ENCODE results near the gene LRCH1.

The LRCH1 gene

GRCh38 chr13:46536341-46536740 is 16.6 kb upstream of the LRCH1 start:
- DNase-seq, result no peak

- no peak for DNase-seq
Measured at GRCh38 chr13:46539231-46539630, 13.7 kb upstream of the LRCH1 start.

DNA sequence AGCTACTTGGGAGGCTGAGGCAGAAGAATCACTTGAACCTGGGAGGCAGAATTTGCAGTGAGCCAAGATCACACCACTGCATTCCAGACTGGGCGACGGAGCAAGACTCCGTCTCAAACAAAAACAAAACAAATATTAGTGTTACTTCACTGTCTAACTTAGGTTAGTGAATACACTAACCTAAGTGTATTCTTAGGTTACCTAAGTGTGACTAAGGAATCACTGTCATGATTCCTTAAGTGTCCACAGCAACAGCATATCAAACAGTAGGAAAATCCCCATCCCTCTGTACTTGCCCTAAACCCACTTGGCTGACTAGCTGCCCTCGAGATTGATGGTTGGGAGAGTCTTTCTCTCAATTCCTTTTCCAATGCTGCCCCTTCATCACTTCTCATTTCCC is 11.8 kb upstream of the LRCH1 start:
- no peak for DNase-seq

- DNase-seq, result no peak
Measured at GRCh38 chr13:46542833-46543232, 10.1 kb upstream of the LRCH1 start.

DNA sequence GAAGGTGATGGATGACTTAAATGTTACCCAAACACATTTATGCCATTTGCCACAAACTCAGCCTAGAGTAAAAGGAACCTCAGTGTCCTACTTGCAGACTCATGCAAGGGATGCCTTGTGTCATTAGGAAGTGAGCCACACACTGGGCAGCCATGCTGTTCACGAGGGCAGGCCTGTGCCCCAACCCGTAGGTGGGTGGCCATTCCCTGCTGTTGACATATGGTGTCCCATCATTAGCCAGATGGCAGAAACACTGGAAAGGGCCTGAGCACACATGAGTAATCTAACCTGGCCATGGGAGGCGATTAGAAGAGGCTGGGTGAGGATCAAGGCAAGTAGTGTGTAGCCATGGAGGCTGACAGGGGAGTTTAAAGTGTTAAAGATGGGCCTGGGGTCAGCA is 9.7 kb upstream of the LRCH1 start:
- DNase-seq, result no peak

GRCh38 chr13:46544208-46544607 is 8.8 kb upstream of the LRCH1 start:
- DNase-seq, result no peak

DNA sequence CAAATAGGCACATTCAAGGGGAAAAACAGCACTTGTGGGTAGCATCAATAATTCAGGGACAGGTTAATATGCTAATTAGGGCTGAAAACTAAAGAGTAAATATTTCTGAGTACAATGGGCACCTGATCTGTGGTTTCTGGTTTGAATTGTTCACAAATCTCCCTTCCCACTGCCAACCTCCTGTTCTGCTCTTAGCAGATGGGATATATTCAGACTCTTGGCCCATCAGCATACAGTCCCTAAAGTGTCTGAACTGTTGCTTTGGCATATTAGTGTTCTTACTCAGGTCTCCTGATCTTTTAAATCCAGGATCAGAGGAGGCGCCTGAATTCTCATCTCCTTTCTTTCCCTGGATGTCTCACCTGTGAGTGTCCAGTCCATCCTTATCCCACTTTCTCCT is 8.2 kb upstream of the LRCH1 start:
- no peak for DNase-seq

DNA sequence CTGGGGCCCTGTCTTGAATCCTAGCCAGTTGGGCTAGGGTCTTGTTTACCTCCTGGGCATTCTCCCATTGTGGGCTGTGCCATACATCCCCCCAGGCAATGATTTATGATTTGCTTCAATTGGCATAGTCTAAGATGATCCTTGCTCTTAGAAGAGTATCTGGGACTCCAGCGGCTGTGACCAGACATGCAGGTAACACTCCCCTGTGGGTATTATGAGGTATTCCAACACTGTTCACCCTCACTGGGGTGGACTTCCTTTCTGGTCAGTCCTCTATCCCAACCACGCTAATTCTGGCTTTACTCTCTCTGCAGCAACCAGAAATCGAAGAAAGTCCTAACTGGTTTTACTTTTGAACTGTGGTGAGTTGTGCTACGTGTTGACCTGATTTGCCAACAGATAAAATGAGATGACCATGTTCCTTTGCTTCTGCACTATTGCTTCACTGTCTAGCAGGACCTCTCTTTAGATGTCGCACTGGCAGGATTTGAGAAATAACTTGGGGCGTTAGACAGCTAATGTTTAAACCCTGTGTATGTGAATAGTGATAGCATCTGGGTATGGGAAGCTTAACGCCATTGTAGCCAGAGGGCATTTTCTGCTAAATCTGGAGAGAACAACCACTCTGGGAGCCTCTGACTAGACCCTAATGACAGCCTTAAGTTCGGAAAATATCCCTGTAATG is 6.7 kb upstream of the LRCH1 start:
- no peak for DNase-seq

DNA sequence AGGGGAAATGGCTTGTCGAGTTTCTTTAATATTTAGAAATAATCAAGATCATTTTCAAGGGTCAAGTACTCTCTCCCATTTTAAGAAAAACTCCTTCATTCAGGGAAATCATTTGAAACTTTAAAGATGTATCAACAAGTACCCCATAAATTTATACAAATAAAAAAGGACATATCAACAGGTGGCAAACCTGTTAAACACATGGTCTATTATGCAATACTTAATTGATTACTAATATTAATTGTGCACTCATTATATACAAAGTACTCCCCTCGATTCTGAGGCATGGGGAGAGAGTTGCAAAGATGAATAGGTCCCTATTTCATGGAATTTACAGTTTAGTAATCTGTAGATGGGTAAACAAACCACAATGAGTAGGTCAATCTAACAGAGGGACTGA is 2.1 kb upstream of the LRCH1 start:
- no peak for DNase-seq

DNA sequence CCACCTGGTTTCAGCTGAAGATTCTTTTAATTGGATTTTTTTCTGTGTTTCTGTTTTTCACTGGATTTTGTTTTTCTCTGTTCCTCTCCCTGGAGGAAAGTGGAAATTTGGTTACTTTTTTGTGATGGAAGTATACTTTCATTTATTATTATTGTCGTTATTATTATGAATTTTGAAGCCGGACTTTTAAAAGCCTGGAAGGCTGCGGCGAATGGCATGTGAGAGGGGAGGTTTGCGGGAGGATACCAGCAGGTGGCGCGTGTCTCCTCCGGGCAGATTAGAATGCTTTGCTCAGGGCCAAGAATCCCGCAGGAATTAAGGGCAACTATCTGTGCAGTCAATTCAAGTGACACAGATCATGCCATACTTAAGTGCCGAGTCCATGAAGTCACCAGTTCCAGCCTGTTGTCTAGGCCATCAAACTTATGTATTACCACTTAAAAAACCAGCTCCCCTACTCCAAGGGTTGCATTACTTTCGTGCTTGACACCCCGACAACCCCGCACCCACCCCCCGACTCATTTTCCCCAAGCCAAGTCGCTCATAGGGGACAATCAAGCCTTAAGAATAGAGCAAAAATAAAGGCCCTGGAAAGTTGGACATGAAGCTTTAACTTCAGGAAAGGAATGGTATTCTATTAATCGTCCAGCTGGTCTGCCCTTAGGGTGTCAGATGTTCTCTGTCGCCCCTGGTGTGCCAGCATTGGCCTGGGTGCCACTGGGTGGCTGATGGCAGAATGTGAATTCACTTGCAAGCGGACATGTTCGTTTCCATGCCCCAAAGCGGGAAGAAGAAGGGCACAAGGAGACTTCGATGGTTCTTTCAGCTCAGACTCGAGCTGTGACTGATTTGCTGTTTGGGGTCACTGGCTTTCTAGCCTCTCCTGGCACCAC is 1.3 kb upstream of the LRCH1 start:
- DNase-seq, result peak; percentile 63

- DNase-seq, result no peak
Measured at GRCh38 chr13:46552303-46552682, 677 bp upstream of the LRCH1 start.

- no peak for DNase-seq
Measured at GRCh38 chr13:46553521-46553885, 533 bp downstream of the LRCH1 start.

GRCh38 chr13:46553886-46554858 is 1.2 kb downstream of the LRCH1 start:
- DNase-seq, result peak; percentile 85

- no peak for DNase-seq
Measured at GRCh38 chr13:46554951-46555350, 2.0 kb downstream of the LRCH1 start.

DNA sequence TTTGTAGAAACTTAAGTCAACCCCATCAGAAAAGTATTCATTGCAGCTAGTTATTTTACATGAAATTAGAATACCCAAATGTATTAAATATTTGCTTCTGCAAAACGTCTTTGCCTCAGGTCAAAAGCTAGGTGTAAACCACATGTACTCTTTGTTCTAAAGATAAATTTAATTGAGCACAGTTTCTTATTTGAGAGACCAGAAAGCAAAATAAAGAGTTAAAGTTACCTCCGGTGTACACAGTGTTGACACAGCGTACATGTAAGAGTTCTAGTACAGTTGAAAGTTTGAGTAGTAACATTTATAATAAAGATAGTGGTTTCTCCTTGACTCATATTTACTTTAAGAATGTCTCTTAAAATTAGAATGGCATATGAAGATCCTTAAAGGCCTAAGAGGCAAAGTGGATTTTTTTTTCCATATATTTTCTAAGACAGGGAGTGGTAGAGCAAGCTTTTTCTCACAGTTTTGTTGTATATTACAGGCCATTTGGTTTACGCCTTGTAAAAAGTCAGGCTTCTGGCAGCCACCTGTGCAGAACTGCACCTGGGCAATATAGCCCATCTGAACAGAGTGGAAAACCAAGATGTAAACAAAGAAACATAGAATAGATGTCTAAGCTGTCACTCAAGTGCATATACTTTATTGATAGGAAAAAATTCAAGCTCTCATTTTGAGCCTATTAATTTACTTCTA is 2.9 kb downstream of the LRCH1 start:
- DNase-seq, result no peak

GRCh38 chr13:46556418-46556779 is 3.4 kb downstream of the LRCH1 start:
- DNase-seq, result no peak

DNA sequence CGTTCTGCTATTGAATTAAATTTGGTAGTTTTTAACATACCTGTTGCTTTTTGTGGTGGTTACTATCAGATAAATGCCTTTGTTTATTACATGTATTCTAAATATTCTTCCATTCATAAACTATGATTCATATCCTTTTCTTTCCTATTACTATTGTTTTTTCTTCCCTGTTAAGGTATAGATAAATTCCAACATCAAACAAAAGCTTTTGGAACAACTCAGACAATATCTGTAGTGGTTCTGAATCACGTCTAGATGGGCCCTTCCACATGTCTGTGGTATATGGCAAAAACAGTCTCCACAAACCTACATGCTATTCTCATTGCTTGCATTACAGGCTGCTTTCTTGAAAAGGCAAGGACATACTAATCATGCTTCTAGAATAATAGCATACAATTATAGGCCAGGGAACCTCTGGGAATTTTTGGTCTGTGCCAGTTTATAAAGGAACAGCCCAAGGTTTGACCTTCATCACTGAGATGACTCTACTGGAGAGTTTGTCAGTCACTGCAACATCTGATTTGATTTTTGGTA is 6.4 kb downstream of the LRCH1 start:
- no peak for DNase-seq

- no peak for DNase-seq
Measured at GRCh38 chr13:46560778-46561177, 7.8 kb downstream of the LRCH1 start.

GRCh38 chr13:46561286-46561685 is 8.3 kb downstream of the LRCH1 start:
- no peak for DNase-seq

GRCh38 chr13:46561691-46562090 is 8.7 kb downstream of the LRCH1 start:
- no peak for DNase-seq

DNA sequence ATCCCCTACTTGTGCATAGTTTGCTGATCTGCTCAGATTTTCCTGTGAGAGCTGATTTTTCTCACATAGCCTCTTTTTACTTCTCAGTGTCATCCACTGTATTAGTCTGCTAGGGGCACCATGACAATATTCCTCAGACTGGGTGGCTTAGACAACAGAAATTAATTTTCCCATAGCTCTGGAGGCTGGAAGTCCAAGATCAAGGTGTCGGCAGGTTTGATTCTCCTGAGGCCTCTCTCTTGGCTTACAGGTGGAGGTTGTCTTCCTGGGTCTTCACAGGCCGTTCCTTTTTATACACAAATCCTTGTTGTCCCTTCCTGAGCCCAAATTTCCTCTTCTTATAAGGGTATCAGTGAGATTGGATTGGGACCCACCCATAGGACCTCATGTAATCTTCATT is 9.2 kb downstream of the LRCH1 start:
- DNase-seq, result no peak

GRCh38 chr13:46562581-46562980 is 9.6 kb downstream of the LRCH1 start:
- DNase-seq, result no peak
